ENCODE results near the gene BRSK2.

Gene BRSK2

DNA sequence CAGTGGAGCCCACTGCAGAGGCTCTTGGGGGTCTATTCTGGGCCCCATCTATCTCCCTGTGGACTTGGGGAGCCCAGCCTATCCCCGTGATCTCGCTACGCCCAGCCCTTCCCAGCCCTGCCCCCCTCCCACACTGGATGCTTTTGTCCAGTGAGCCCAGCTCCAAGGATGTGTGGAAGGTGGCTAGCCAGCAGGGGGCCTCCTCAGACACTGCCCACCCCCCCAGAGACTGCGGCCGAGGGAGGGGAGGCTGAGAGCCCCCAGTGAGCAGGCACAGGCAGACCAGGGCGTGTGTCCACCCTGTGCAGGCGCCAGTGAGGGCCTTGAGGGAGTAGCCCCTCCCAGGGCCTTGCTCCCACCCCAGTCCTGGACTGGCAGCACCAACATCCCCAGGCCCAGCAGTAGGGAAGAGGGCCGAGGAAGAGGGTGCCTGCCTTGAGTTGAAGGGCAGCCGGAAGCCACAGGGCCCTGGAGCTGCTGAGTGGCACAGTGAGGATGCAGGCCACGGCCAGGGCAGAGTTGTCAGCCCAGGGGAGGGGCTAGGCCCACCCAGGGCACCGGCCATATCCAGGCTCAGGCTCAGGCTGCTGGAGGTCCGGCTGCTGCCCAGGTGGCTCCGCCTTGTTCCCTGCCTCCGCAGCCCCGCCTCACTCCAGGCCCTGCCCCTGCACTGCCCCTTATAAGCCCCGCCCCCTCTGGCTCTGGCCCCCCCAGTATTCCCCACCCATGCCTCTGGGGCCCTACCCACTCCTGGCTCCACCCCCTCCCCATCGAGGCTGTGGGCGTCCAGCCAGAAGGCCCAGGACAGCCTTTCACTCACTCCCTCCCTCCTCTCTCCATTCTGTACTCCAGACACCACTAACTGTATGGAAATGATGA is 68.8 kb downstream of the BRSK2 start:
- Histone ChIP-seq H3K36me3 (ENCODE audit: control insufficient read depth in 2 of 2, insufficient read depth in 1 of 2, low read length in 2 of 2) (peaks cover 0 to 52% of the 10 kb centered on the region in 2 experiments; a peak in 1 of 3 replicates), H3K4me1 (ENCODE audit: control insufficient read depth, insufficient read depth, low read length) (no peaks in the 10 kb centered on the region), H3K9me3 (ENCODE audit: control insufficient read depth, insufficient read depth, low read depth, low read length) (no peaks in the 10 kb centered on the region), H3K27ac (ENCODE audit: extremely low read depth, low read depth, low read length) (no peak overlapping the region), H3K4me3 (ENCODE audit: low read depth, low read length) (no peak overlapping the region)
- ChIA-PET POLR2A (no interaction called here), CTCF (interaction anchor here (1.0 kb wide), 1 partner anchor 57 kb away, joined by 5 read pairs; no protein-coding TSS in a partner anchor)
- TF ChIP-seq SP3 (tag by site-specific recombination; IDR thresholded peaks at IDR 0.05) (0 out of 2 replicates have a peak, but pooled peaks have one; percentile 17), TRIM28 (IDR thresholded peaks at IDR 0.05; ENCODE audit: borderline replicate concordance, low read length) (no peak), KLF1 (tag by site-specific recombination; IDR thresholded peaks at IDR 0.05) (peak; percentile 35; the same call in 1 of the 2 replicates), HIC1 (tag by site-specific recombination; IDR thresholded peaks at IDR 0.05) (0 out of 2 replicates have a peak, but pooled peaks have one; percentile 16), ZFHX2 (tag by site-specific recombination; conservative IDR thresholded peaks at IDR 0.05) (peak; percentile 59), PATZ1 (tag by site-specific recombination; IDR thresholded peaks at IDR 0.05) (peak; percentile 34; the same call in 1 of the 2 replicates), ZNF600 (tag by site-specific recombination; IDR thresholded peaks at IDR 0.05) (0 out of 2 replicates have a peak, but pooled peaks have one; percentile 21), ZNF121 (tag by site-specific recombination; IDR thresholded peaks at IDR 0.05) (no peak), ZNF510 (tag by site-specific recombination; IDR thresholded peaks at IDR 0.05; ENCODE audit: insufficient replicate concordance) (no peak), EGR2 (tag by site-specific recombination; IDR thresholded peaks at IDR 0.05; ENCODE audit: low read depth) (peak; percentile 50; the same call in 1 of the 2 replicates), GLIS1 (tag by site-specific recombination; IDR thresholded peaks at IDR 0.05) (peak; percentile 53), KLF8 (tag by site-specific recombination; IDR thresholded peaks at IDR 0.05) (peak; percentile 55; the same call in 1 of the 2 replicates), SP2 (tag by site-specific recombination; IDR thresholded peaks at IDR 0.05) (peak; percentile 31; the same call in 1 of the 2 replicates), ZNF341 (tag by site-specific recombination; IDR thresholded peaks at IDR 0.05; ENCODE audit: low read depth) (peak; percentile 46)
- TF ChIP-seq, protein P1, sequence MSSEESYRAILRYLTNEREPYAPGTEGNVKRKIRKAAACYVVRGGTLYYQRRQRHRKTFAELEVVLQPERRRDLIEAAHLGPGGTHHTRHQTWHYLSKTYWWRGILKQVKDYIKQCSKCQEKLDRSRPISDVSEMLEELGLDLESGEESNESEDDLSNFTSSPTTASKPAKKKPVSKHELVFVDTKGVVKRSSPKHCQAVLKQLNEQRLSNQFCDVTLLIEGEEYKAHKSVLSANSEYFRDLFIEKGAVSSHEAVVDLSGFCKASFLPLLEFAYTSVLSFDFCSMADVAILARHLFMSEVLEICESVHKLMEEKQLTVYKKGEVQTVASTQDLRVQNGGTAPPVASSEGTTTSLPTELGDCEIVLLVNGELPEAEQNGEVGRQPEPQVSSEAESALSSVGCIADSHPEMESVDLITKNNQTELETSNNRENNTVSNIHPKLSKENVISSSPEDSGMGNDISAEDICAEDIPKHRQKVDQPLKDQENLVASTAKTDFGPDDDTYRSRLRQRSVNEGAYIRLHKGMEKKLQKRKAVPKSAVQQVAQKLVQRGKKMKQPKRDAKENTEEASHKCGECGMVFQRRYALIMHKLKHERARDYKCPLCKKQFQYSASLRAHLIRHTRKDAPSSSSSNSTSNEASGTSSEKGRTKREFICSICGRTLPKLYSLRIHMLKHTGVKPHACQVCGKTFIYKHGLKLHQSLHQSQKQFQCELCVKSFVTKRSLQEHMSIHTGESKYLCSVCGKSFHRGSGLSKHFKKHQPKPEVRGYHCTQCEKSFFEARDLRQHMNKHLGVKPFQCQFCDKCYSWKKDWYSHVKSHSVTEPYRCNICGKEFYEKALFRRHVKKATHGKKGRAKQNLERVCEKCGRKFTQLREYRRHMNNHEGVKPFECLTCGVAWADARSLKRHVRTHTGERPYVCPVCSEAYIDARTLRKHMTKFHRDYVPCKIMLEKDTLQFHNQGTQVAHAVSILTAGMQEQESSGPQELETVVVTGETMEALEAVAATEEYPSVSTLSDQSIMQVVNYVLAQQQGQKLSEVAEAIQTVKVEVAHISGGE (tag by site-specific recombination; conservative IDR thresholded peaks at IDR 0.05; ENCODE audit: low read depth), result no peak
- TF ChIP-seq, protein P2, sequence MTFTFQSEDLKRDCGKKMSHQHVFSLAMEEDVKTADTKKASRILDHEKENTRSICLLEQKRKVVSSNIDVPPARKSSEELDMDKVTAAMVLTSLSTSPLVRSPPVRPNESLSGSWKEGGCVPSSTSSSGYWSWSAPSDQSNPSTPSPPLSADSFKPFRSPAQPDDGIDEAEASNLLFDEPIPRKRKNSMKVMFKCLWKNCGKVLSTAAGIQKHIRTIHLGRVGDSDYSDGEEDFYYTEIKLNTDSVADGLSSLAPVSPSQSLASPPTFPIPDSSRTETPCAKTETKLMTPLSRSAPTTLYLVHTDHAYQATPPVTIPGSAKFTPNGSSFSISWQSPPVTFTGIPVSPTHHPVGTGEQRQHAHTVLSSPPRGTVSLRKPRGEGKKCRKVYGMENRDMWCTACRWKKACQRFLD (tag by site-specific recombination; IDR thresholded peaks at IDR 0.05), result no peak
- TF ChIP-seq, protein P3, sequence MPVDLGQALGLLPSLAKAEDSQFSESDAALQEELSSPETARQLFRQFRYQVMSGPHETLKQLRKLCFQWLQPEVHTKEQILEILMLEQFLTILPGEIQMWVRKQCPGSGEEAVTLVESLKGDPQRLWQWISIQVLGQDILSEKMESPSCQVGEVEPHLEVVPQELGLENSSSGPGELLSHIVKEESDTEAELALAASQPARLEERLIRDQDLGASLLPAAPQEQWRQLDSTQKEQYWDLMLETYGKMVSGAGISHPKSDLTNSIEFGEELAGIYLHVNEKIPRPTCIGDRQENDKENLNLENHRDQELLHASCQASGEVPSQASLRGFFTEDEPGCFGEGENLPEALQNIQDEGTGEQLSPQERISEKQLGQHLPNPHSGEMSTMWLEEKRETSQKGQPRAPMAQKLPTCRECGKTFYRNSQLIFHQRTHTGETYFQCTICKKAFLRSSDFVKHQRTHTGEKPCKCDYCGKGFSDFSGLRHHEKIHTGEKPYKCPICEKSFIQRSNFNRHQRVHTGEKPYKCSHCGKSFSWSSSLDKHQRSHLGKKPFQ (tag by site-specific recombination; IDR thresholded peaks at IDR 0.05), result no peak

Data from HEK293 (cell line).